HAP-1 (cell line): ENCODE data around the gene AMOTL1.

Source experiments
- DNase-seq, 2 experiments: peaks; one replicate each; pipeline ENCODE4 v3.0.0-alpha.2; 2016 to 2020; ENCODE audit warnings: low spot score in 2 of 2
- H3K27me3 ChIP-seq: fragments of 250-450 bp; sonication (Bioruptor Pico); 2 replicates; pipeline ENCODE4 v1.5.1; 2020; ENCODE audit warnings: low read depth, mild to moderate bottlenecking, moderate library complexity
- H3K36me3 ChIP-seq: fragments of 250-450 bp; sonication (Bioruptor Pico); replicated peaks from 2 replicates; pipeline ENCODE4 v1.5.1; 2020; ENCODE audit warnings: mild to moderate bottlenecking
- H3K4me1 ChIP-seq: fragments of 250-450 bp; sonication (Bioruptor Pico); 2 replicates; pipeline ENCODE4 v1.5.1; 2020; ENCODE audit warnings: mild to moderate bottlenecking
- H3K4me3 ChIP-seq: fragments of 250-450 bp; sonication (Bioruptor Pico); 2 replicates; pipeline ENCODE4 v1.5.1; 2020; ENCODE audit warnings: mild to moderate bottlenecking, moderate library complexity
- H3K9me3 ChIP-seq: fragments of 250-450 bp; sonication (Bioruptor Pico); 2 replicates; pipeline ENCODE4 v1.5.1; 2020; ENCODE audit warnings: mild to moderate bottlenecking, moderate library complexity
- in situ Hi-C: fragments of 300-500 bp; cut with MboI; formaldehyde crosslinking; loops from 3 replicates; pipeline ENCODE4 v1.14.3; 2020; ENCODE audit warnings: low sequenced_read_pairs, inconsistent platforms, mixed read lengths

Gene AMOTL1

DNA sequence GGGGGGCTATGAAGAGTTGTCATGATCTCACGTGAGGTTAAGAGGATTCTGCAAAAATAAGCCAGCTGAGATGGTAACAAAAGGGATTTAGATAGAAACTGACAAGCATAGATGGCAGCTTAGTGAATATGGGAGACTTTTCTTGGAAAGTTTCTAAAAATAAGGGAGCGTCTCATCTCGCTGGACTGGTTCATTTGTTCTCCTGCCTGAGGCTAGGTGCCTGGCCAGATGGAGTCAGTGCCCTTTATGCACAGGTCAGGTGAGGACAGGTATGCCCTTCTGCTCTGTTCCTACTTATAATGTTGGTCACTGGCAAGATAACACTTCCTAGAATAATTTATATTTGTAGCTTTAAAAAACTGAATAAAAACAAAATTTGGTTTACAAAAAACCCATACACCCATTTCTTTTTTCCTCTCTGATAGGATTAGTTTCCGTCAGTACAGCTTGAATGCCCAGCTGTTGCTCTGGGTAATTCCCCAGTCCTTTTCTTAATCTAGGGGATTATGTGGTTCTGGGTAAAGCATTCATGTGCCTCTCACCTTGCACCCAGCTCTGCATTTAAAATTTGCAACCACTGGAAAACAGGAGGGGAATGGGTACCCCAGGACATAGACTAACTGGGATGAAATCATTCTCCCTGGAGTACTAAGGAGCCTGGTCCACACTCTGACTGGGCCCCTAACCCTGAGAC is 90.0 kb downstream of the AMOTL1 start:
- in situ Hi-C loops = no loop called here
- no peaks in the 10 kb centered on the region for H3K27me3 ChIP-seq
- H3K4me3 ChIP-seq = no peak overlapping the region
- peaks cover 38% of the 10 kb centered on the region for H3K36me3 ChIP-seq
- DNase-seq = peak in 1 of 2 experiments; percentile 41
- peaks cover 12% of the 10 kb centered on the region for H3K4me1 ChIP-seq
- no peaks in the 10 kb centered on the region for H3K9me3 ChIP-seq

- in situ Hi-C loops = no loop called here
- Histone ChIP-seq H3K9me3 (no peaks in the 10 kb centered on the region), H3K27me3 (no peaks in the 10 kb centered on the region), H3K4me1 (peaks cover 12% of the 10 kb centered on the region), H3K36me3 (peaks cover 36% of the 10 kb centered on the region), H3K4me3 (no peak overlapping the region)
- DNase-seq = no peak
These were observed 92.2 kb downstream of the AMOTL1 start for GRCh38 chr11:94860333-94860732.

GRCh38 chr11:94861306-94861845 is 93.2 kb downstream of the AMOTL1 start:
- H3K4me1 ChIP-seq = peaks cover 12% of the 10 kb centered on the region
- DNase-seq = no peak
- peaks cover 37% of the 10 kb centered on the region for H3K36me3 ChIP-seq
- no peaks in the 10 kb centered on the region for H3K27me3 ChIP-seq
- no peak overlapping the region for H3K4me3 ChIP-seq
- no peaks in the 10 kb centered on the region for H3K9me3 ChIP-seq
- in situ Hi-C loops = no loop called here

DNA sequence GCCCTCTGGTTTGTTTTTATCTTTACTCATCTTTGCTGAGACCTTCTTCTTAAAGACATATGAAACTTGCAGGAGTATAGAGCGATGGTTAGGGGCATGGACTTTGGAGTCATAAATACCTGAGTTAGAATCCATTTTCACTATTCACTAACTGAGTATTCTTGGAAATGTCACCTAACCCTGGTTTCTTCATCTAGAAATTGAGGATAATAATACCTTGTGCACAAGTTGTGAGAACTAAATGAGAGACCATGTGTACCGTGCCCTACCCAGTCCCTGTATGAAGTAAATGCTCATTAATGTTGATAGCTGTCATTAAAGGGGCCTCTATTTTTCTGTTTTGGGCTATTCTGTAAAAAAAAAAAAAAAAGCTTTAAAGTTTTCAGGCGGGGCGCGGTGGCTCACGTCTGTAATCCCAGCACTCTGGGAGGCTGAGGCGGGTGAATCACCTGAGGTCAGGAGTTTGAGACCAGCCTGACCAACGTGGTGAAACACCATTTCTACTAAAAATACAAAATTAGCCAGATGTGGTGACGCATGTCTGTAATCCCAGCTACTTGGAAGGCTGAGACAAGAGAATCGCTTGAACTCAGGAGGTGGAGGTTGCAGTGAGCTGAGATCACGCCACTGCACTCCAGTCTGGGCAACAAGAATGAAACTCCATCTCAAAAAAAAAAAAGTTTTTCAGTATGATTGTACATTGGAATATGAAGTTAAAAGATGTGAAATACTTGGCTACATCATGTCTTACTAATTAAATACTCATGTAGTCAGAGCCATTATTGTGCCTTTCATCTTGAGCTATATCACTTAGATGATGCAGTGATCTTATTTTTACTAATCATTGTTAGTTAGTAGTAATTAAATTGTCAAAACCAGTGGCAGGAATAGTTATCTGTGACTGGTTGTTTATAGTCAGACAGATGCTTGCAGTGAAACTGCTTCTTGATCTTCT is 95.0 kb downstream of the AMOTL1 start:
- Histone ChIP-seq H3K36me3 (peaks cover 34% of the 10 kb centered on the region), H3K9me3 (no peaks in the 10 kb centered on the region), H3K4me3 (no peak overlapping the region), H3K4me1 (peaks cover 4% of the 10 kb centered on the region; the same call in 1 of the 2 replicates), H3K27me3 (no peaks in the 10 kb centered on the region)
- DNase-seq = no peak
- in situ Hi-C loops = no loop called here

DNA sequence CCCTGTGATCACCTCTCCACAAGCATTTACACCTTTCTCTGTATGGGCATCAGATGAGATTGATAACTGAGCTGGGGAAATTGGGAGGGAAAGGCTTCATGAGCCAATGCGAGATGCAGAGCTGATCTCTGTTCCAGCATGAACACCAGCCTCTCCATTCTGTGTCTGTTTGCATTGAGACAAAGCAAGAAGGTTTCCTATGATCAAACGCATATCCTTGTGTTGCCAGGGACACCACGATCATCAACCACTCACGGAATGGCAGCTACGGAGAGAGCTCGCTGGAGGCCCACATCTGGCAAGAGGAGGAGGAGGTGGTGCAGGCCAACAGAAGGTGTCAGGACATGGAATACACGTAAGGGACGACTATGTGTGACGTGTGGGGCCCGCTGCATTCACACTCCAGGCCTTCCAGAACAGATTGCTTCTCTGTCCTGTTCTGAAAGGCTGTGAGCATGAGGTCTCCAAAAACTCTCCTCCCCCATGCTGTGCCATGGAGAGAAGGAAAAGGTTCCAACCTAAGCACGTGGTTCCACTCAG is 96.4 kb downstream of the AMOTL1 start:
- peaks cover 28% of the 10 kb centered on the region for H3K36me3 ChIP-seq
- in situ Hi-C loops = no loop called here
- H3K4me3 ChIP-seq = no peak overlapping the region
- DNase-seq = no peak
- no peaks in the 10 kb centered on the region for H3K4me1 ChIP-seq
- H3K27me3 ChIP-seq = no peaks in the 10 kb centered on the region
- no peaks in the 10 kb centered on the region for H3K9me3 ChIP-seq

- no peak for DNase-seq
- H3K4me1 ChIP-seq = no peaks in the 10 kb centered on the region
- H3K36me3 ChIP-seq = peaks cover 39% of the 10 kb centered on the region
- no peaks in the 10 kb centered on the region for H3K9me3 ChIP-seq
- H3K4me3 ChIP-seq = no peak overlapping the region
- in situ Hi-C loops = no loop called here
- no peaks in the 10 kb centered on the region for H3K27me3 ChIP-seq
These were observed 98.2 kb downstream of the AMOTL1 start for GRCh38 chr11:94866231-94866822.

DNA sequence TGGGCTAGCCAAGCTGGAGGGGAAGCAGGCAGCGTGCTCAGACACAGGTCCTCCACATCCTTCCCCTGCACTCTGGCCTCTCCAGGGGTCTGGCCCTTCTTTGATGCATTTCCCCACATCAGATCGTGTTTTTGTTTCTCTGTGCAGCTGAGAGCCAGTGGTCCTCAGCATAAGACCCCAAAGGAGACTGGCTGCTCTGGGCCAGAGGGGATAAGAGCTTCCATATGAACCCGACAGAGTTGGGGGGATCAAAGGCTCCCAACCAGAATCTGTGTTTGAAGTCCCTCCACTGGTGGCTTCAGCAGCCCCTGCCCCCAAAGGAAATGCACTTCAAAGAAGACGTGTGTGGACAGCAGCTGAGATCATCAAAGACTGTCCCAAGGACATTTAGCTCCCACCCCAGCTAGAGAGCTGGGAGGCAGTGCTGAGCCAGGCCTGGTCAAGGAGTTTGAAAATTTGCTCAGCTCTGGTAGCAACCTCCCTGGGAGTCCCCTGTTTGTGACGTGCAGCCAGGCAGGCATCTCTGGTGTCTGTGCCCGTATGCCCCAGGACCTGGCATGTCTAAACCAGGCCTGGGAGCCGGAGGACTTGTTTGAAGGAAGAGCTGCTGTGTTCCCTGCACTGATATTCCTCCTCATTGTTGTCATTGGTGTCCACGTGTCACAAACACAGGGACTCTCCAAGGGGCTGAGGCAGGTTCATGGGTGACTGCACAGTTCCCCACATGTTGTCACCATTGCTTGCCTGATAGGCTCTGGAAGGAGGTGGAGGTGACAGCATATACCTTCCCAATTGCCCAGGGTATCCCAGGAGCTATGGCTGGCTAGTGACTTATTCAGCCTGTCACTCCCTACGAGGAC is 99.0 kb downstream of the AMOTL1 start:
- no peaks in the 10 kb centered on the region for H3K9me3 ChIP-seq
- no peak overlapping the region for H3K4me3 ChIP-seq
- H3K27me3 ChIP-seq = no peaks in the 10 kb centered on the region
- peaks cover 41% of the 10 kb centered on the region for H3K36me3 ChIP-seq
- H3K4me1 ChIP-seq = no peaks in the 10 kb centered on the region
- no peak for DNase-seq
- in situ Hi-C loops = no loop called here

- H3K27me3 ChIP-seq = no peaks in the 10 kb centered on the region
- in situ Hi-C loops = no loop called here
These were observed 100.3 kb downstream of the AMOTL1 start for GRCh38 chr11:94868468-94868867.

DNA sequence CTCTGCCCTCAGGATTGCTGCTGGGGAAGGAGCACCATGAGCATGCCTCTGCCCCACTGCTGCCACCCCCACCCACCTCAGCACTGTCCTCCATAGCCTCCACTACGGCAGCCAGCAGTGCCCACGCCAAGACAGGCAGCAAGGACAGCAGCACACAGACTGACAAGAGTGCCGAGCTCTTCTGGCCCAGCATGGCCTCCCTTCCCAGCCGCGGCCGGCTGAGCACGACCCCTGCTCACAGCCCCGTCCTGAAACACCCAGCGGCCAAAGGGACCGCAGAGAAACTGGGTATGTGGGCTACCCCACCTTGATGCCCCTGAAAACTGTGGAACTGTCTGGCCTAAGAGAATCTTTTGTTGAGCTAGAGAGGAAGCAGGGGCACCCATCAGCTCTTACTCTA is 101.0 kb downstream of the AMOTL1 start:
- Histone ChIP-seq H3K27me3 (no peaks in the 10 kb centered on the region), H3K4me3 (no peak overlapping the region), H3K36me3 (peaks cover 47% of the 10 kb centered on the region), H3K9me3 (no peaks in the 10 kb centered on the region), H3K4me1 (no peaks in the 10 kb centered on the region)
- DNase-seq = no peak
- in situ Hi-C loops = no loop called here

More at GRCh38 chr11:94868468-94868867, 100.3 kb downstream of the AMOTL1 start:
- no peaks in the 10 kb centered on the region for H3K9me3 ChIP-seq
- H3K4me3 ChIP-seq = no peak overlapping the region
- H3K36me3 ChIP-seq = peaks cover 42% of the 10 kb centered on the region
- no peaks in the 10 kb centered on the region for H3K4me1 ChIP-seq
- DNase-seq = no peak

DNA sequence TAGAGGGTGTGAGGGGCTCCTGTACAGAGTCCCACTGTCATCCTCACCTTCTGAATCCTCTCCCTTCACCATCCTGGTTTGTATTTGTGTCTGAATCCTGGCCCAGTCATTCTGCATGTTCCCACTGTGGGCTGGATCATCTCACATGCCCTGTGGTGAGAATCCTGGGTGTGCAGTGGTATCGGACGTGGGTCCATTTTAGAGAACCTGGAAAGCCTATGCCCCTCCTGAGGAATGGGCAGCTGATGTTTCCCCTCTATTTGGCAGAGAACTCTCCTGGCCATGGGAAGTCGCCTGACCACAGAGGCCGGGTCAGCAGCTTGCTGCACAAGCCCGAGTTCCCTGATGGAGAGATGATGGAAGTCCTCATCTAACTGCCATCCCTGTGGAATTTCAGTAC is 102.3 kb downstream of the AMOTL1 start:
- Histone ChIP-seq H3K36me3 (peaks cover 35% of the 10 kb centered on the region), H3K4me1 (no peaks in the 10 kb centered on the region), H3K27me3 (no peaks in the 10 kb centered on the region), H3K4me3 (no peak overlapping the region), H3K9me3 (no peaks in the 10 kb centered on the region)
- in situ Hi-C loops = no loop called here
- DNase-seq = no peak

GRCh38 chr11:94871491-94872185 is 103.5 kb downstream of the AMOTL1 start:
- H3K4me1 ChIP-seq = no peaks in the 10 kb centered on the region
- DNase-seq = no peak
- no peaks in the 10 kb centered on the region for H3K9me3 ChIP-seq
- no peak overlapping the region for H3K4me3 ChIP-seq
- no peaks in the 10 kb centered on the region for H3K27me3 ChIP-seq
- in situ Hi-C loops = no loop called here
- peaks cover 32% of the 10 kb centered on the region for H3K36me3 ChIP-seq

GRCh38 chr11:94873916-94874540 is 105.9 kb downstream of the AMOTL1 start:
- Histone ChIP-seq H3K4me1 (no peaks in the 10 kb centered on the region), H3K4me3 (no peak overlapping the region), H3K36me3 (peaks cover 36% of the 10 kb centered on the region), H3K27me3 (no peaks in the 10 kb centered on the region), H3K9me3 (no peaks in the 10 kb centered on the region)
- in situ Hi-C loops = no loop called here
- no peak for DNase-seq
